Germinal center (tissue), 1 donor: ENCODE data around the gene CHST2.

Experiments used
- DNase-seq: peaks from one replicate; pipeline ENCODE4 v3.0.0; 2012; ENCODE audit warnings: mixed read lengths, low spot score

Gene CHST2

DNA sequence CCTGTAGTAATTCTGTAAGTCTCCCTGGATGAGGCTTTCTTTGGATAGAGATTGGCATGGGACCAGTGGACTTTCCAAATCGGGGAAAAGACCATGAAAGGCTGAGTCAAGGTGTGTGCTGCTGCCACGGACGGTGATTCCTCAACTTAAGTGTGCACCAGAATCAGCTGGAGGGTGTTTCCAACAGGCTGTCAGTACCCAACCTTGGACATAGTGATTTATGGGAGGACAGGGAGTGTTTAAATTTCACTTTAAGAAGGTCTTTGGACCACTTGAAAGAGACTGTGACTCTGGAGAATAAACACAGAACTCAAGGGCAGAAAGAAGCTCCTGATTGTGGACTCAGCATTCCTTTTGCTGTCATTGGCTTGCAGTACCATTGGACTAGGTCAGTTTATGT, 20.4 kb upstream of the CHST2 start:
- DNase-seq: no peak

DNA sequence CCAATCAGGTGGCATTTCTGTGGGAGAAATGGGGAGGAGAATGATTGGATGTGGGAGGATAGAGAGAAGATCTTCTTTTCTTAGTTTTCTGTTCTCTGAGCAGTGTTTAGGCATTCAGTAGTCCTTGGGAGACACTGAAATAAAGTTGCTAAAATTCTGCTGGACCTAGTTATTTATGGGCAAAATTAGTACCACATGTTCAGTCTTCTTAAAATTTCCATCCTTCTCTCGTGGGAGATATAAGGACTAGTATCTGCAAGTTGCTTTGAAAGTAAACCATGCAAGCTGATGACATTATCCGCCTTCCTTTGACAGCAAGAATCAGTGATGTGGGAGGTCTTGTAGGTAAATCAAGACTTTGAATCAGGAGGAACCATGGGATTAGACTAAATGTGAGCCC, 19.9 kb upstream of the CHST2 start:
- DNase-seq: no peak

DNA sequence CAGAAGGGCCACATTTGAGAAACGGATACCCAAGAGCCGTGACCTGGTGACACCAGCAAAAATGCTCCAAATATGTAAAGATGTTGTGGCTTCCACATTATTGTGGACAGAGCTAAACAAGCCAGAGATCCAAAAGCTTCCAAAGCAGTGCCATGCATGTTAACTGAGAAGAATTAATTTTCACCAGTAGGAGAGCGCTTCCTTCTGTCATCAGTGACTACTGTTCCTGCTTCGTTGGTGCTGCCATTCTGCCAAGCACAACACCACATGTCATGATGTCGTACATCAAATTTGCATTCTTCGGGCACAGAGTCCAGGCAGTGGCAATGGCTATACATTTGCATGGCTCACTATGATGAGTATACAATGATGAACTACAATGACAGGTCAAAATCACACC, 19.1 kb upstream of the CHST2 start:
- DNase-seq: no peak

DNA sequence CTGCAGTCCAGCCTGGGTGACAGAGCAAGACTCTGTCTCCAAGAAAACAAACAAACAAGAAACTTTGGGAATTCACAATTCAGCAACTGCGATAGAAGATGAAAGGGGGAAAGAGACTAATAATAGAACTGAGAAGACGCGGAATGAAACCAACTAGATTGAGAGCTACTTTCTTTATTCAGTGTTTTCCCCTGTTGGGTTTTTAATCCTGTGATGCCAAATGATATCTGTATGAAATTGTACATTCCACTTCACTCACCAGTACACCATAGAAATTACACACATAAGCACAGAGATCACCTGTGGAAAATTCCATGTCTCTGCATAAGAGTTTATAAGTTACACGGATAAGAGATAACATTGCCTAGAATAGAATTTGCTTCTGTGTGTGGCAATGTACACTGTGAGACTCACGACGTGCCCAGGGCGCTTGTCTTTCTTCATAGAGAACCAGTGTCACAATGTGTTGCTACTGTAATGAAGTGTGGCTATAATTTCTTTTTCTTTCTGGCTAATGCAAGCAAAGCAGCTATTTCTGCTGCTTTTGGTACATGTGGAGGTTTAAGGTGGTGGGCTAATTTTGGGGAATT, 17.7 kb upstream of the CHST2 start:
- no peak for DNase-seq

DNA sequence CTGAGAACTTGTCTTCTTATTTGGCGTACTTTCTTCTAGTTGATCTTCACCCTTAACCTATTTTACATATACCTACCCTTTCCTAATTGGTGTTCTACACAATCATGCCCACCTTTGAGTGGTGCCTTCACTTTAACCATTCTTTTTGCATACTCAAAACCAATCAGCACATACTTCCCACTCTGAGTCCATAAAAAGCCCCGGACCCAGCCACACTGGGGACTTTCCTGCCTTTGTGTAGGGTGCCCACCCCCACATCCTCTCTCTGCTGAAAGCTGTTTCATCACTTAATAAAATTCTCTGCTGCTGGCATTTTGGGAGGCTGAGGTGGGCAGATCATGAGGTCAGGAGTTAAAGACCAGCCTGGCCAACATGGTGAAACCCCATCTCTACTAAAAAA, 15.9 kb upstream of the CHST2 start:
- DNase-seq: no peak

DNA sequence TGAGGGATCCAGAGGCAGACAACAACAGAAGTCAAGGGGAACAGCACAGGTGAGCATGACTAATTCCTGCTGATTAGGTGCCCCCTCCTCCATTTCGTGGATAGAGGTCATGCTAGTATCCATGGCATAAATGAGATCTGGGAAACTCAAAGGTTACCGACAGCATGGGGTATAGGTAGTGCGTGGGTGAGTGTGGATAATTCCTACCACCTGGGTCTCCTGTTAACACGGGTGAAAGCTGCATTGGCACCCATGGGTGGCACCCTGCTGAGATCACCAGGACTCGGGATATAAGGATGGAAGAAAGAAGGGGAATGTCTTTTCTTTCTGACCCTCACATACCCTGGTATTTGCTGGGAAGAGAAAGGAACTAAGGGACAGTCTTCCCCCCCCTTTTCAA, 14.4 kb upstream of the CHST2 start:
- DNase-seq: no peak

DNA sequence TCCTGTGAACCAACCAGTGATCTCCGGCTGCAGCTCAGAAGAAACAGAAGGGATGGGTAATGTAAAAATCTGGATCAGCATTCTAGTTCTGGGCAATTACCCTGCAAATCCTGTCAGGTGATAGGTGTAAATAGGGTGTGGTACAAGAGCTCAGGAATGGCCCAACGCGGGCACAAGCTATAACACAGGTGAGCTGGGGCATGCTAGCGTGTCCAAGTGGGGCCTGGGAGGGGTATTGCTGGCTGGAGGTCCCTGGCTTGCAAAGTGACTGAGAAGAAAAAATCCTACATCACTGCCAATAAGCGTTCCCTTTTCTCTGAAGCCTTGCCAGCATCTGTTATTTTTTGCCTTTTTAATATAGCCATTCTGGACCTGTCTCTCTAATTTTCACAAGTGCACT, 9.7 kb upstream of the CHST2 start:
- DNase-seq: no peak

DNA sequence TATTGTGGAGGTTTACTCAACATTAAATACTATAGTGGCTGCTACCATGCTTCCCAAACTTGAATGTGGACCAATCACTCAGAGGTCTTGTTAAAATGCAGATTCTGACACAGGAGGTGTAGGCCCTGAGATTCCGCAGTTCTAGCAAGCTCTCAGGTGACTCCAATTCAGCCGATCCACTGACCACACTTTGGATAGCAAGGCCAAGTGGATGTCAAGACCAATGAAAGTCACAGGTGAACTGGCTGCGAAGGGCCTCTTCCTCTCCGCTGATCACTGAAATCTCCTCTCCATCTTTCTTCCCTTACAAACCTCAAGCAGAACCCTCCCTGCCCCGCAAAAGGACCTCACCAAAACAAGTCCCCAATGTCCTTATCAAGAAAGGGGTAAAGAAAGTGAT, 9.2 kb upstream of the CHST2 start:
- DNase-seq: no peak

DNA sequence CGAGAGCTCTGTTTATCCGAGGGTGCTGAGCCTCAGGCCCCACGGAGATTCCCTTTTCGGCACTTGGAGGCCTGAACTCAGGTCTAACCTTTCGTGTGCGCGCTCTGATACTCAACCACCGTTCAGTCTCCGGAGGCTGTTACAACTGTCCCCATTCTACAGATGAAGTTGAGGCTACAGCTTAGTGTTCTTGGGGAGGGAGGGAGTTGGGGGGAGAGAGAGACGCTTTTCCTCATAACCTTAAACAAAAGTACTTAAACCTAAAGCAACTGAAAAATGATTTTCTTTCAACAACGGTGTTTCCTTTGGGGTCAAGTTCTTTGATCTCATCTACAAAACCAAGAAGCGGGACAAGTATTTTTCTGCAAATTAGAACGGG, 952 bp upstream of the CHST2 start:
- no peak for DNase-seq

DNA sequence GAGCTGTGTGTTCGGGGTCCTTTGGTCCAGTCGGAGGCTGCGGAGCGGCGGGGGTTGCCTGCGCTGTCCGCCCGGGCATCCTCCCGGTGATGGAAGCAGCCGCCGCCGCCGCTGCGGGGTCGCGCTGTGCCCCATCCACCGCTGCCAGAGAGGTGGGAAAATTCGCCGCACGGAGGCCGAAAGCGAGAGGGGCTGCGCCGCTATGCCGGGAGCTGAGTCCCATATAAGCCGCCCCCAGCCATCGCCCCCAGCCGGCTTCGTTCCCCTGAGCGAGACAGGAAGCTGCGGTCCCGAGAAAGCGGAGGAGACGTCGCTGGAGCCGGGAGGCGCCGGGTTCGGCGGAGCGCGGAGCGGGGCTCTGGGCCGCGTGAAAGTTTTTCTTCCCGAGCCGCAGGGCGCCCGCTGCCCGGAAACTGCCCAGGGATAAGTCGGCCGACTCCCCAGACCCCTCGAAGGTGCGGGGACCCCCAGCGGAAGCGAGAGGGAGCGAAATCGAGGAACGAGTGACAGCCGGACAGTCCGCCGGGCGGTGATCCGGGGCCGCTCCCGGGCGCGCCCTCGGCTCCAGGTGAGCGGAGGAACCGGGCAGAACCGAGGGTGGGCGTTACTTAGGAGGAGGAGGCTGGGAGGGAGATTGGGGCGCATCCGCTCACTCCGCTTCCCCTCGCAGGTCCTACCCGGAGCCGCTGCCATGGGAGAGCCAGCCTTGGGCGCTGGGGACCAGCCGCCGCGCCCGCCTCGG, 574 bp downstream of the CHST2 start:
- peak; percentile 49 for DNase-seq

DNA sequence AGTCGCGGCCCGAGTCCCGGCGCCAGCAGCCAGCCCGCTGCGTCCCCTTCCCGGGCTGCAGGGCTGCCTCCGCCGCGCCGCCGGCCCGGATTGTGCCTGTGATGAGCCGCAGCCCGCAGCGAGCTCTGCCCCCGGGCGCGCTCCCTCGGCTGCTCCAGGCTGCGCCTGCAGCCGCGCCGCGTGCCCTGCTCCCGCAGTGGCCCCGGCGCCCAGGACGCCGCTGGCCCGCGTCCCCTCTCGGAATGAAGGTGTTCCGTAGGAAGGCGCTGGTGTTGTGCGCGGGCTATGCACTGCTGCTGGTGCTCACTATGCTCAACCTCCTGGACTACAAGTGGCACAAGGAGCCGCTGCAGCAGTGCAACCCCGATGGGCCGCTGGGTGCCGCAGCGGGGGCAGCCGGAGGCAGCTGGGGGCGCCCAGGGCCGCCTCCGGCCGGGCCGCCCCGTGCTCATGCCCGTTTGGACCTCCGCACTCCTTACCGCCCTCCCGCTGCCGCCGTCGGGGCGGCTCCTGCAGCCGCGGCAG, 1.2 kb downstream of the CHST2 start:
- DNase-seq: peak; percentile 51

DNA sequence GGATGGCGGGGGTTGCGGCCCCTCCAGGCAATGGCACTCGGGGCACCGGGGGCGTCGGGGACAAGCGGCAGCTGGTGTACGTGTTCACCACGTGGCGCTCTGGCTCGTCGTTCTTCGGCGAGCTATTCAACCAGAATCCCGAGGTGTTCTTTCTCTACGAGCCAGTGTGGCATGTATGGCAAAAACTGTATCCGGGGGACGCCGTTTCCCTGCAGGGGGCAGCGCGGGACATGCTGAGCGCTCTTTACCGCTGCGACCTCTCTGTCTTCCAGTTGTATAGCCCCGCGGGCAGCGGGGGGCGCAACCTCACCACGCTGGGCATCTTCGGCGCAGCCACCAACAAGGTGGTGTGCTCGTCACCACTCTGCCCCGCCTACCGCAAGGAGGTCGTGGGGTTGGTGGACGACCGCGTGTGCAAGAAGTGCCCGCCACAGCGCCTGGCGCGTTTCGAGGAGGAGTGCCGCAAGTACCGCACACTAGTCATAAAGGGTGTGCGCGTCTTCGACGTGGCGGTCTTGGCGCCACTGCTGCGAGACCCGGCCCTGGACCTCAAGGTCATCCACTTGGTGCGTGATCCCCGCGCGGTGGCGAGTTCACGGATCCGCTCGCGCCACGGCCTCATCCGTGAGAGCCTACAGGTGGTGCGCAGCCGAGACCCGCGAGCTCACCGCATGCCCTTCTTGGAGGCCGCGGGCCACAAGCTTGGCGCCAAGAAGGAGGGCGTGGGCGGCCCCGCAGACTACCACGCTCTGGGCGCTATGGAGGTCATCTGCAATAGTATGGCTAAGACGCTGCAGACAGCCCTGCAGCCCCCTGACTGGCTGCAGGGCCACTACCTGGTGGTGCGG, 1.9 kb downstream of the CHST2 start:
- peak; percentile 62 for DNase-seq

DNA sequence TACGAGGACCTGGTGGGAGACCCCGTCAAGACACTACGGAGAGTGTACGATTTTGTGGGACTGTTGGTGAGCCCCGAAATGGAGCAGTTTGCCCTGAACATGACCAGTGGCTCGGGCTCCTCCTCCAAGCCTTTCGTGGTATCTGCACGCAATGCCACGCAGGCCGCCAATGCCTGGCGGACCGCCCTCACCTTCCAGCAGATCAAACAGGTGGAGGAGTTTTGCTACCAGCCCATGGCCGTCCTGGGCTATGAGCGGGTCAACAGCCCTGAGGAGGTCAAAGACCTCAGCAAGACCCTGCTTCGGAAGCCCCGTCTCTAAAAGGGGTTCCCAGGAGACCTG, 2.5 kb downstream of the CHST2 start:
- no peak for DNase-seq

DNA sequence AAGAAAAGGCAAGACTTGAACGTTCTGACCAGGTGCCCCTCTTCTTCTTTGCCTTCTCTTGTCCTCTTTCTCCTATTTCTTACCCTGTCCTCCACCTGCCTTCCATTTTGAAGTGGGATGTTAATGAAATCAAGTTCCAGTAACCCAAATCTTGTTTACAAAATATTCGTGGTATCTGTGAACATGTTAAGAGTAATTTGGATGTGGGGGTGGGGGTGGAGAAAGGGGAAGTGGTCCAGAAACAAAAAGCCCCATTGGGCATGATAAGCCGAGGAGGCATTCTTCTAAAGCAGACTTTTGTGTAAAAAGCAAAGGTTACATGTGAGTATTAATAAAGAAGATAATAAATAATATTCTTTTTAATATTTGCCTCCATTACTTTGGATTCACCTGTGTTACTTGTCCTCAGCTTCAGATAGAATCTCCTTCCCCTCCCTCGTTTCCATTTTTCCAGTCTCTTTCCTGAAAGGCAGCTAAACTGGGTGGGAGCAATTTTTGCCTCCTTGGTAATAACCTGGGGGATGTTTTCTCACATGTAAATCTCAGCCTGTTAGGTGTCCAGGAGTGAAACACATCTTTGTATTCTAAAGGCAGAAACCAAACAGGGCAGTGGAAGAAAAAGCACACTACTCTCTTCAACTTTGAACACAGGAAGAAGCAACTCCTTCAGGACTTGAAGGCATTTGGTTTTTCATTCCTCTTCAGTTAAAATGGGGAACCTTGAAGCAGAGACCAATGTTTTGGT, 3.2 kb downstream of the CHST2 start:
- peak; percentile 21 for DNase-seq

DNA sequence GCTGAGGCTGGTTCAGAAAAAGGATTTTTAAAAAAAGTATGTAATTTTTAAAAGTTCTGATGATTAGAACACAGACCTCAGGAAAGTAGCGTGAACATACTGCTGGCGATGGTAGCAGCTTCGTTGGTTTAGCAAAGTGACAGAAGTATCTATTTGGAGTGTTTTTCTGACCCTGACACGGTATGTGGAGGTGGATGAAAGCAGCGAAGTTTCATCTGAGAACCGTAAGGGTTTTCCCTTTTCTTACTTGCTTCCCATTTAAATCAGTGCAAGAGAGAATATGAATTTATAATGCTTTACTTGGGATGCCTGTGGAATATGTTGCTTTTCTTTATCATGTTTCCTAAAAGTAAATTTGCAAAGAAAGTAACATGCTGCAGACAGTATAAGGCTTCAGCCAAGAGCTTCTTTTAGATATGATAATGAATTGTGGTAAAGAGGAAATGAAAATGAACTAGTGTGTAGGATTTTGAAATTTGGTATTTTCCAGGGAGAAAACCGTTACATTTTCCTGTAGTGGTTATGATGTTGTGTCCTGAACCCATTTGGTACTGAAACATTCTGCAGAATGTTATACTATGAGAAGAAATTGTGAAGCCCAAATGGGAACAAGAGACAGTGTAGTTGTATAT, 3.9 kb downstream of the CHST2 start:
- no peak for DNase-seq

DNA sequence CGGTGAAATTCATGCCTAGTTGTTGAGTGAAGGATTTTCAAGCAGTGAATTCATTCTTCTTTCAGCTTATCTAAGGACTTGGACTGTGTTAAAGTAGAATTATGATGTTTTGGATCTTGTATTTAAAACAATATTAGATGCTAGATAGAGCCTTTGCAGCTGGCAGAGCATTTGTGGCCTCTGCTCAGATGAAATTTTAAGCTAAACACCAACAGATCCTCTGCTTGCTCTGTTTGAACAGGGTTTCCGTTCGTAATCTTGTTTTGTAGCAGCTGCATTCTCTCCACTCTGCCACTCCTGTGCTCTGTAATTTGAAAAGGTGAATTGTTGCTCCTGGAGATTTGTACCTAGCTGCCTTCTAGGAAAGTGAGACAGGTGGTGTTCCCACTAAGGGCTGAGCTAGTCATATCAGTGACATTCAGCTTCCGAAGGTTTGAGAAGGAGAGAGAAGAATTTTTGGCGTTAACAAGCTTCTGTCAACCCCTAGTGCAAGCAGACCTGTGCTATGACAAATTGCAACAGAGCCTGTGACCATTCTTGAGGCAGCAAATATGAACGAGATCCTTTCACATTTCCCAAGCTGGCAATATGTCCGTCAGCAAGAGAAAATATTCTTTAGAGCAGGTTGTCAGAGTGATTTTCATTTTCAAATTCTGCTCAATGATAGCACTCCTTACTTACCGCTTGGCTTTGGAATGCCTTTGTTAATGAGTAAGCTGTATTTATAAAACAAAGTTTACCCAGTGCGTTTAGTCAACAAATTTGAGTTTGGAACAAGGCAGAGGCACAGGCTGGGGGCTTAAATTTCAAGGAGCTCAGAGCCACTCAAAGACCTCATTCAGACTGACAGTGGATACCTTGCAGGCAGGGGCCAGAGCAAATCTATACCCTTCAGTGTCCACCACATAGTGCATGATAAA, 5.3 kb downstream of the CHST2 start:
- DNase-seq: no peak

DNA sequence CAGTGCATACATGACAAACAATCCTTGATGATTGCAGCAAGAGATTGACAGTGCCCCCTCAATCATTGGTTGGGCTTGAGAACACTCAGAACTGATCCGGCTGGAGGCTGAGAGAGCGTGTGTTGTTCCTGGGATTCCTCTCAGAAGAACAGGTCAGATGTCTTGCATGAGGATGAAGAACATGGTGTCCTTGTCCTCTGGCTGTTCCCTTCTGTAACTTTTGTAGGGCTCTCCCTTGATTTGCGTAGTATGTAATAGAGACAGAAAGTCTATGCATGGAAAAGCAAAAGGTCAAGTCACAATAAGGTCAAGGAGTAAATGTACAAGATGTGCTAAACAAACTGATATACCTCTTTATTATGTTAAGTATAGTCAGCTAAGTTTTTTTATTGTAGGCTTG, 8.2 kb downstream of the CHST2 start:
- DNase-seq: no peak

DNA sequence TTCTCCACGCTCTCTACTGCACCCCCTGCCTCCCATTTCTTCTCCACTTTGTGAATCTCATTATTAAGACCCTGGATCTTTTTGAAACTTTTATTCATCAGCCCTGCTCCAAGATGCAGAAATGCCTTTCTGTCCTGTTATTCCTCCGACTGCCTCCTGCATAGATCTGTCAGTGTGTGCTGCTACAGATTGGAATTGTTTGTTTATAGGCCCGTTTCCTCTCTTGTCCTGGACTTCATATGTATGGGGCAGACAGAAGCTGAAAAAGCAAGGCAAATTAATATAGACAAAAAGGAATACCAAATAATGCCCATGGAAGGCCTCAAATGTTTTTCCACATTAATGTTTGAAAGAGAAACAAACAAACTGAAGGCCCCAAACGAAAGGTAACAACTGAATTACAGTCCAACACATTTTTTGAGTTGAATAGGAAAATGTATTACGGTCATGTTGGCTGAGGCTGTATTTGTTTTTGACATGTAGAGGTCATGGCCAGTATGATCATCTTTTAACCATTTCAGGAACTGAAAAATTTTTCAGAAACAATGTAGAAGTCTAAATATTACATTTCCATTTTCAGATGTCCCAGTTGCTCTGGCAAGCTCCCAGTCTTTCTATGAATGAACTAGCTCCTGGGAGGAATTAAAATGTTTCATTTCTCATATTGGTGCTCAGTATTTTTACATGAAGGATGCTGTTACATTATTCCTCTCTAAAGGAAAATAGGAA, 8.8 kb downstream of the CHST2 start:
- no peak for DNase-seq

DNA sequence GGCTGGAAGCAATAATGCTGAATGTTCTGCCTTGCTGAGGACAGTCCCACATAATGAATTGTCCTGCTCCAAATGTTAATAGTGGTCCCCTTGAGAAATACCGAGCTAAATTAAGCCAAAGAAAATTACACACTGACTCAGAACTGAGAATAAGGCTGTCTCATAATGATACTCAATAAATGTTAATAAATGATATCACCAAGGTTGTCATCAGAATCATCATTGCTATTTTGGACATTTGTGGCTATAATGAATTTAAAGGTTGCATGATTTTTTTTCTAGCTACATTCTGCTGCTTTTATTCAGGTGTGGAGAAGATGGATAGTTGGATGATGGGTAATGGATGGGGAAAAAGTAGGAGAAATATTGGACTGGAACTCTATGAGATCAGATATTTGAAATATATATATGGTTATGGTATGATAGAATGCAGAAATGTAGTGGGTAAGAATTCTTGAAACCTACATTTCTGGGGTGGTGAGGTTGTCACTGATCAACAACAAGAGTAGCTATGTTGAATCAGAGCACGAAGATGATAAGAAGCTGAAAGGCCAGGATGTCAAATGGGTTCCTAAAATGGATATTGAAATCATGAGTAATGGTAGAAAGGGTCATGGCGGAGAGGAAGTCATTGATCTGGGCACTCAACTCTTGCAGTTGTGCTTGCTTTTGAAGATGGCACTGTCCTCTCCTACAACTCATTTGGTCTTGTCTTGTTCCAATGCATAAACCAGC, 12.8 kb downstream of the CHST2 start:
- no peak for DNase-seq
